Muscle layer of colon (tissue), 2 donors: ENCODE results near the gene THADA.

Experiments
- H3K27ac ChIP-seq: one replicate; pipeline ENCODE4 v1.7.0; 2013; ENCODE audit warnings: low read depth, mild to moderate bottlenecking, low read length, moderate library complexity
- H3K27me3 ChIP-seq, 2 donors: one replicate each; pipeline ENCODE4 v1.7.0; 2013; ENCODE audit warnings: low read length in 2 of 2, mild to moderate bottlenecking in 2 of 2; ENCODE audit not compliant: insufficient read depth in 2 of 2, control insufficient read depth in 1 of 2
- H3K36me3 ChIP-seq: one replicate; pipeline ENCODE4 v1.7.0; 2013; ENCODE audit warnings: mild to moderate bottlenecking, low read length; ENCODE audit not compliant: insufficient read depth
- H3K4me1 ChIP-seq: one replicate; pipeline ENCODE4 v1.7.0; 2013; ENCODE audit warnings: mild to moderate bottlenecking, low read length; ENCODE audit not compliant: insufficient read depth
- H3K4me3 ChIP-seq, 2 donors: one replicate each; pipeline ENCODE4 v1.7.0; 2013; ENCODE audit warnings: low read length in 2 of 2, low read depth in 1 of 2, mild to moderate bottlenecking in 1 of 2, moderate library complexity in 1 of 2
- H3K9ac ChIP-seq: one replicate; pipeline ENCODE4 v1.7.0; 2013; ENCODE audit warnings: low read length
- H3K9me3 ChIP-seq: one replicate; pipeline ENCODE4 v1.7.0; 2013; ENCODE audit warnings: mild to moderate bottlenecking, low read length
- donor health status: abdominal sarcoma.
- donor health status: Adenocarcinoma of cecum.

Gene THADA

GRCh38 chr2:43370146-43370545, 225.7 kb downstream of the THADA start:
- Histone ChIP-seq H3K4me1 (peaks cover 32% of the 10 kb centered on the region), H3K27me3 (no peaks in the 10 kb centered on the region), H3K9ac (no peak overlapping the region), H3K9me3 (no peaks in the 10 kb centered on the region), H3K4me3 (no peak overlapping the region), H3K27ac (no peak overlapping the region), H3K36me3 (no peaks in the 10 kb centered on the region)

- no peak overlapping the region for H3K9ac ChIP-seq
- no peaks in the 10 kb centered on the region for H3K36me3 ChIP-seq
These were observed 227.1 kb downstream of the THADA start for GRCh38 chr2:43368483-43369385.

GRCh38 chr2:43367012-43367782, 228.6 kb downstream of the THADA start:
- no peak overlapping the region for H3K27ac ChIP-seq

More at GRCh38 chr2:43368483-43369385, 227.1 kb downstream of the THADA start:
- H3K27ac ChIP-seq = no peak overlapping the region
- H3K9me3 ChIP-seq = no peaks in the 10 kb centered on the region
- H3K4me1 ChIP-seq = peaks cover 27% of the 10 kb centered on the region
- H3K4me3 ChIP-seq = no peak overlapping the region
- no peaks in the 10 kb centered on the region for H3K27me3 ChIP-seq

GRCh38 chr2:43363120-43363519, 232.7 kb downstream of the THADA start:
- no peak overlapping the region for H3K27ac ChIP-seq
- H3K27me3 ChIP-seq = no peaks in the 10 kb centered on the region
- peaks cover 15% of the 10 kb centered on the region for H3K4me1 ChIP-seq
- H3K36me3 ChIP-seq = no peaks in the 10 kb centered on the region
- no peak overlapping the region for H3K9ac ChIP-seq
- no peaks in the 10 kb centered on the region for H3K9me3 ChIP-seq
- no peak overlapping the region for H3K4me3 ChIP-seq

More at GRCh38 chr2:43367012-43367782, 228.6 kb downstream of the THADA start:
- Histone ChIP-seq H3K4me1 (peaks cover 20% of the 10 kb centered on the region), H3K9me3 (no peaks in the 10 kb centered on the region), H3K27me3 (no peaks in the 10 kb centered on the region), H3K9ac (no peak overlapping the region), H3K4me3 (no peak overlapping the region), H3K36me3 (no peaks in the 10 kb centered on the region)

DNA sequence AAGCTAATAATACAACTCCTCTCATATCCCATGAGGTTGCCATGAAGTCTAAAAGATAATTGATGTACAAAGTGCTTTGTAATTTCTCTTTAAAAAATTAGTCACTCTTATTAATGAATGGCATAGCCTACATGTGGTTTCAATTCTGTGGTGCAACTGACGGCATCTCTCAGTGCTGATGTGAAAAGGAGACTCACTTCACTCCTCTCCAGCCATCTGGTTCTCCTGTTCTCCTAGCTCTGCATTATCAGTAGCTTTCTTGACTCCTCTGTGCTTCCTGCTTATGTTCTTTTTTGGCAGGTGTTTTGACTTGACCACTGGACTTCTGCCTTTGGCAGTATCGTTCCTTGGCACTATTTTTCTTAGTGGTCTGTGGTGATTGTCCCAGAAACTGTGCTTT, 234.6 kb downstream of the THADA start:
- Histone ChIP-seq H3K27ac (no peak overlapping the region), H3K9ac (no peak overlapping the region), H3K9me3 (no peaks in the 10 kb centered on the region), H3K36me3 (no peaks in the 10 kb centered on the region), H3K4me3 (no peak overlapping the region), H3K27me3 (no peaks in the 10 kb centered on the region), H3K4me1 (peaks cover 24% of the 10 kb centered on the region)

DNA sequence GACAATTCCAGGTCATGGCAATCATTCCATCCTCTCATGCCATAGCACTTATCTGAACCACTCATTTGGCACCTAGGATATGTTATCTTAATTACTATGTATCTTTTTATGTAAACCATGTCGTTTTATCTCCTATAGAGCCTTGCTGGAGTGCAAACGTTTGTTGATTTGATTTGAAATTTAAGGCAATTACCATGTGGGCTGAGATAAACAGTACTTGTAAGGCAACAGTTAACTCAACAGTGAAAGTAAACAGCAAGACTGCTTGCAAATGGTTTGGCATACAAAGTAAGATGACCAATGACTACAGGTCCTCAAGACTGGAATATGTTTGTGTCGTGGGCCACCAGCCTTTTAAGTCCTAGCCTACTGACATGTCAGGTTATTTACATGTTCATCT, 235.7 kb downstream of the THADA start:
- Histone ChIP-seq H3K9me3 (no peaks in the 10 kb centered on the region), H3K36me3 (no peaks in the 10 kb centered on the region), H3K9ac (no peak overlapping the region), H3K27ac (no peak overlapping the region), H3K27me3 (no peaks in the 10 kb centered on the region), H3K4me3 (no peak overlapping the region), H3K4me1 (peaks cover 33% of the 10 kb centered on the region)

GRCh38 chr2:43358410-43359201, 237.2 kb downstream of the THADA start:
- H3K4me3 ChIP-seq = no peak overlapping the region
- no peaks in the 10 kb centered on the region for H3K9me3 ChIP-seq
- no peaks in the 10 kb centered on the region for H3K36me3 ChIP-seq
- H3K27ac ChIP-seq = peak overlapping the region; percentile 27
- H3K4me1 ChIP-seq = peaks cover 40% of the 10 kb centered on the region
- H3K9ac ChIP-seq = no peak overlapping the region
- no peaks in the 10 kb centered on the region for H3K27me3 ChIP-seq

- peaks cover 41% of the 10 kb centered on the region for H3K4me1 ChIP-seq
- H3K27ac ChIP-seq = peak overlapping the region; percentile 32
- no peaks in the 10 kb centered on the region for H3K36me3 ChIP-seq
- no peak overlapping the region for H3K4me3 ChIP-seq
- no peaks in the 10 kb centered on the region for H3K9me3 ChIP-seq
- H3K27me3 ChIP-seq = no peaks in the 10 kb centered on the region
- H3K9ac ChIP-seq = no peak overlapping the region
These were observed 239.1 kb downstream of the THADA start for GRCh38 chr2:43356774-43357173.

DNA sequence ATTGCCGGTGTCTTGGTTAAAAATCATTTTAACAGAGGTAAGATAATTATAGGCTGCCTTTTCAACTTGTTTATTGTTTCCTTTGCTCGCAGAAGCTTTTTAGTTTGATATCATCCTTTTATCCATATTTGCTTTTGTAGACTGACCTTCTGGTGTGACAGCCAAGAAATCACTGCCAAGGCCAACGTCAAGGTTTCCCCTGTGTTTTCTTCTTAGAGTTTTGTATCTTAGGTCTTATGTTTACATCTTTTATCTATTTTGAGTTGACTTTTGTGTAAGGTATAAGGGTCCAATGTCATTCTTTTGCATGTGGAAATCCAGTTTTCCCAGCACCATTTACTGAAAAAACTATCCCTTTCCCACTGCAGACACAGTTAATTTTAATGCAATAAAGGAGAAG, 240.4 kb downstream of the THADA start:
- no peak overlapping the region for H3K9ac ChIP-seq
- no peaks in the 10 kb centered on the region for H3K36me3 ChIP-seq
- H3K27ac ChIP-seq = no peak overlapping the region
- no peaks in the 10 kb centered on the region for H3K27me3 ChIP-seq
- H3K9me3 ChIP-seq = no peaks in the 10 kb centered on the region
- H3K4me1 ChIP-seq = peaks cover 51% of the 10 kb centered on the region
- no peak overlapping the region for H3K4me3 ChIP-seq

DNA sequence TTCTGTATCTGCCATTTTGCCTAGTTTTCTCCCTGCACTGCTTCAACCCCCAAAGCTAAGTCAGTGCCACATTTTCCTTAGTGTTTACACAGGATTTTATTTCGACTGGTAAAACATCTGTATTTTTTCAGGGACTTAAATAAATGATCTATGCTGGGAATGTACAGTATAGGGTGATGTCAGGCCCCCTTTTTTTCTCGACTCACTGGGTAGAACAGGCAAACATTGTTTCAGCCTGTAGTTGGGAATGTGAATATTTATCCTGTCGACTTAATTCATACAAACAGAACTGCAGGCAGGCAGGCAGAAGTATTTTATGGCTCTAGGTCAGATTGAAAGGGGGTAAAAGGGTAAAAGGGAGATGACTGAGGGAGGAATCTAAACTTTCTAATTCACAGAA, 245.9 kb downstream of the THADA start:
- peak overlapping the region; percentile 89 for H3K27ac ChIP-seq
- H3K4me1 ChIP-seq = peaks cover 76% of the 10 kb centered on the region
- H3K27me3 ChIP-seq = no peaks in the 10 kb centered on the region
- no peaks in the 10 kb centered on the region for H3K36me3 ChIP-seq
- no peak overlapping the region for H3K4me3 ChIP-seq
- H3K9me3 ChIP-seq = no peaks in the 10 kb centered on the region
- peak overlapping the region; percentile 4 for H3K9ac ChIP-seq
